GM12878 (cell line): ENCODE data around the gene SCT. TPM values are rescaled to one million over a fixed set of nuclear protein-coding genes. Genes with fewer than 3 reads are reported as not detected.

ENCODE experiments used
- ATAC-seq: fragments of 200-7000 bp; cut with Tn5 transposase; 3 replicates; pipeline ENCODE4 v1.9.1; 2020; ENCODE audit warnings: mild to moderate bottlenecking, moderate library complexity
- BruUV-seq: library from RNA; stranded (reverse); fragments of 400-500 nt; replicated peaks from 2 replicates; lab custom pipeline; 2021; lab: Mats Ljungman, UMichigan
- CTCF ChIA-PET: fragments of 300-600 bp; sonication (Branson Sonifier 250); formaldehyde crosslinking; extraction: SDS; loops from one replicate; lab custom pipeline; 2021; ENCODE audit warnings: inconsistent platforms; lab: Yijun Ruan, JAX
- POLR2A ChIA-PET: fragments of 350-600 bp; formaldehyde crosslinking; extraction: SDS; loops from one replicate; lab custom pipeline; 2021; ENCODE audit warnings: inconsistent platforms; lab: Charles Lee
- RAD21 ChIA-PET: fragments of 300-600 bp; sonication (Branson Sonifier 250); formaldehyde crosslinking; loops from one replicate; lab custom pipeline; 2023; ENCODE audit warnings: antibody characterized with exemption; ENCODE audit not compliant: unreplicated experiment; lab: Charles Lee
- SMC1A ChIA-PET: fragments of 300-600 bp; sonication (Branson Sonifier 250); formaldehyde crosslinking; loops from one replicate; lab custom pipeline; 2023; ENCODE audit not compliant: unreplicated experiment, uncharacterized antibody; lab: Charles Lee
- DNase-seq: peaks from one replicate; pipeline ENCODE4 v3.0.0-alpha.2; 2011; ENCODE audit warnings: low read depth, low spot score
- FAIRE-seq: peaks from 3 replicates; lab custom pipeline; 2011; peaks lifted over from hg19 to GRCh38; lab: Jason Lieb, UNC
- H2AFZ ChIP-seq: 2 replicates; pipeline ENCODE4 v1.6.0; 2011; ENCODE audit warnings: low read depth, low read length, control low read depth; ENCODE audit not compliant: control insufficient read depth
- H3K27ac ChIP-seq: 2 replicates; pipeline ENCODE4 v1.5.1; 2011; ENCODE audit warnings: control low read depth; ENCODE audit not compliant: control insufficient read depth, insufficient read depth
- H3K27me3 ChIP-seq, 2 experiments: replicated peaks in 1 of 2; 2 replicates each; pipeline versions ENCODE4 v1.6.0 to v1.6.1; 2011; ENCODE audit warnings: low read length in 1 of 2; ENCODE audit not compliant: control insufficient read depth in 2 of 2, insufficient read depth in 2 of 2
- H3K36me3 ChIP-seq, 2 experiments: 2 replicates each; pipeline ENCODE4 v1.5.1; 2011; ENCODE audit warnings: low read length in 1 of 2; ENCODE audit not compliant: control insufficient read depth in 2 of 2, insufficient read depth in 2 of 2
- H3K4me1 ChIP-seq: 2 replicates; pipeline ENCODE4 v1.6.1; 2011; ENCODE audit warnings: mild to moderate bottlenecking, low read length, moderate library complexity, mixed read lengths; ENCODE audit not compliant: control insufficient read depth, insufficient read depth
- H3K4me2 ChIP-seq: 2 replicates; pipeline ENCODE4 v1.6.0; 2011; ENCODE audit warnings: control low read depth; ENCODE audit not compliant: control insufficient read depth, insufficient read depth
- H3K4me3 ChIP-seq: fragments of 200-600 bp; sonication (generic); 2 replicates; pipeline ENCODE4 v1.5.1; 2016
- H3K79me2 ChIP-seq: 2 replicates; pipeline ENCODE4 v1.6.0; 2011; ENCODE audit warnings: low read length; ENCODE audit not compliant: control insufficient read depth, insufficient read depth
- H3K9ac ChIP-seq: 2 replicates; pipeline ENCODE4 v1.8.0; 2011; ENCODE audit warnings: low read length, control low read depth, mixed read lengths; ENCODE audit not compliant: control insufficient read depth, insufficient read depth
- H3K9me3 ChIP-seq: replicated peaks from 3 replicates; pipeline ENCODE4 v1.5.1; 2011; ENCODE audit warnings: mild to moderate bottlenecking, low read length; ENCODE audit not compliant: control insufficient read depth, insufficient read depth
- H4K20me1 ChIP-seq: 2 replicates; pipeline ENCODE4 v1.6.0; 2011; ENCODE audit not compliant: control insufficient read depth, insufficient read depth
- CEBPZ ChIP-seq: fragments of 150-350 bp; IDR thresholded peaks from 2 replicates; pipeline ENCODE4 v1.6.1; 2016; ENCODE audit warnings: low read depth, low read length
- ELK1 ChIP-seq: IDR thresholded peaks from 2 replicates; pipeline ENCODE4 v1.6.1; 2012; ENCODE audit warnings: low read depth, low read length, improper control_type of control experiment
- FOXK2 ChIP-seq: fragments of 450-650 bp; IDR thresholded peaks from 2 replicates; pipeline ENCODE4 v1.6.1; 2017; ENCODE audit warnings: mild to moderate bottlenecking, moderate library complexity
- HDAC2 ChIP-seq: fragments of 200-600 bp; sonication (generic); IDR thresholded peaks from 2 replicates; pipeline ENCODE4 v1.6.1; 2017
- NFYA ChIP-seq: IDR thresholded peaks from 2 replicates; pipeline ENCODE4 v1.6.1; 2011; ENCODE audit warnings: low read depth, mild to moderate bottlenecking, low read length, improper control_type of control experiment, borderline replicate concordance
- RAD21 ChIP-seq: IDR thresholded peaks from 2 replicates; pipeline ENCODE4 v1.6.1; 2011; ENCODE audit warnings: mild to moderate bottlenecking, low read depth, low read length, moderate library complexity; ENCODE audit not compliant: insufficient read depth
- STAT1 ChIP-seq: fragments of 450-650 bp; conservative IDR thresholded peaks from 2 replicates; pipeline ENCODE4 v1.6.1; 2014; ENCODE audit warnings: antibody characterized with exemption, mild to moderate bottlenecking
- SUPT20H ChIP-seq: IDR thresholded peaks from 2 replicates; pipeline ENCODE4 v1.6.1; 2011; ENCODE audit warnings: low read depth, mild to moderate bottlenecking, low read length, moderate library complexity, borderline replicate concordance; ENCODE audit not compliant: control insufficient read depth
- WGBS: methylation state at CpG from one replicate; pipeline ENCODE4 v1.1.6; 2016; ENCODE audit warnings: low lambda C conversion rate; ENCODE audit not compliant: insufficient replicate concordance, insufficient coverage; ENCODE audit errors: missing lambda C conversion rate; 5-methylcytosine and 5-hydroxymethylcytosine counted together
- in situ Hi-C: fragments of 300-500 bp; cut with MboI; formaldehyde crosslinking; loops from 9 replicates; pipeline ENCODE4 v1.14.3; 2018; ENCODE audit warnings: mixed read lengths
- intact Hi-C: fragments of 100-400 bp; cut with micrococcal nuclease; formaldehyde crosslinking; loops from one replicate; pipeline ENCODE4 v1.14.2; 2022; ENCODE audit not compliant: unreplicated experiment
- polyA plus RNA-seq, 11 experiments: library from polyadenylated mRNA; depleted of rRNA in 4 of 11; unstranded in 6 of 11; stranded (reverse) in 5 of 11; fragments of >200 nt; fragmentation: Nextera tagmentation in 4 of 11; fragmentation: Illumina TruSeq in 1 of 11; extraction: Ambion mirVana in 4 of 11; extraction: Trizol in 1 of 11; gene quantifications; 1 replicate in 1 of 11; 2 replicates in 10 of 11; pipeline versions ENCODE4 v1.2.1 to v1.2.3, GENCODE V29; 2011 to 2016; ENCODE audit warnings: inconsistent platforms in 2 of 11, missing spikeins in 2 of 11, low read depth in 1 of 11
- total RNA-seq, 4 experiments: library from RNA; depleted of rRNA in 3 of 4; stranded (reverse); fragments of >200 nt in 3 of 4; fragmentation: Illumina TruSeq in 1 of 4; extraction: Trizol in 1 of 4; gene quantifications; 2 replicates each; pipeline versions ENCODE4 v1.2.1 to v1.2.3, GENCODE V29; 2013 to 2021
- TF ChIP-seq, protein P1 (sequence below): IDR thresholded peaks from 2 replicates; pipeline ENCODE4 v1.6.1; 2012; ENCODE audit warnings: low read depth, low read length, improper control_type of control experiment
- TF ChIP-seq, protein P2 (sequence below): IDR thresholded peaks from 2 replicates; pipeline ENCODE4 v1.6.1; 2011; ENCODE audit warnings: borderline replicate concordance, low read depth, mild to moderate bottlenecking, moderate library complexity, mixed read lengths, low read length; ENCODE audit not compliant: insufficient read depth; ENCODE audit errors: extremely low read length

Gene SCT
- total and polyA plus RNA-seq, 10 of the 15 experiments (the other 5 are each of a cell fraction or from before 2014, with no cell fraction given), result not detected

- H3K27ac ChIP-seq, result no peak overlapping the region
- H3K27me3 ChIP-seq, result no peaks in the 10 kb centered on the region
- WGBS, result 81% methylated on average over 10 of the region's 10 CpGs
- FAIRE-seq (no peak), DNase-seq (no peak), ATAC-seq (no peak)
- no peak overlapping the region for H3K4me2 ChIP-seq
- CTCF ChIA-PET, result no interaction called here
- no peaks in the 10 kb centered on the region for H3K9me3 ChIP-seq
- no peak overlapping the region for H2AFZ ChIP-seq
- H4K20me1 ChIP-seq, result no peaks in the 10 kb centered on the region; the same call in 1 of the 2 replicates
- H3K79me2 ChIP-seq, result no peaks in the 10 kb centered on the region
- no peaks in the 10 kb centered on the region for H3K4me1 ChIP-seq
- RAD21 ChIA-PET, result no interaction called here
- SMC1A ChIA-PET, result no interaction called here
- intact Hi-C loops (no loop called here), in situ Hi-C loops (no loop called here)
- no peak overlapping the region for H3K9ac ChIP-seq
- BruUV-seq, result no TSS peak
- H3K4me3 ChIP-seq, result no peak overlapping the region
- TF ChIP-seq HDAC2 (no peak), CEBPZ (no peak), ELK1 (no peak), RAD21 (no peak), NFYA (no peak), FOXK2 (no peak), STAT1 (no peak), SUPT20H (no peak)
- TF ChIP-seq, protein P1, sequence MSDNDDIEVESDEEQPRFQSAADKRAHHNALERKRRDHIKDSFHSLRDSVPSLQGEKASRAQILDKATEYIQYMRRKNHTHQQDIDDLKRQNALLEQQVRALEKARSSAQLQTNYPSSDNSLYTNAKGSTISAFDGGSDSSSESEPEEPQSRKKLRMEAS, result no peak
- TF ChIP-seq, protein P2, sequence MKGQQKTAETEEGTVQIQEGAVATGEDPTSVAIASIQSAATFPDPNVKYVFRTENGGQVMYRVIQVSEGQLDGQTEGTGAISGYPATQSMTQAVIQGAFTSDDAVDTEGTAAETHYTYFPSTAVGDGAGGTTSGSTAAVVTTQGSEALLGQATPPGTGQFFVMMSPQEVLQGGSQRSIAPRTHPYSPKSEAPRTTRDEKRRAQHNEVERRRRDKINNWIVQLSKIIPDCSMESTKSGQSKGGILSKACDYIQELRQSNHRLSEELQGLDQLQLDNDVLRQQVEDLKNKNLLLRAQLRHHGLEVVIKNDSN, result no peak
- H3K36me3 ChIP-seq, result peaks cover 21 to 52% of the 10 kb centered on the region in 2 experiments; a peak in 3 of 4 replicates
- POLR2A ChIA-PET, result interaction anchor here (0.5 kb wide), 1 partner anchor 20 kb away, joined by 3 read pairs; no protein-coding TSS in a partner anchor
Measured at GRCh38 chr11:596374-596773, 30.6 kb downstream of the SCT start.
